Stimulated activated CD8-positive, alpha-beta memory T cell treated with anti-CD3 and anti-CD28 coated beads, Interleukin-7, amount 100 ng/mL, for 1 hour (primary cell): Measurements from ENCODE around the gene ZBTB21.
"Not testable (repeated sequence)": the region's sequence is repeated elsewhere in the genome, so short reads cannot be mapped to it uniquely, and the experiment has no call there.

Source experiments
- DNase-seq, 2 donors: peaks; one replicate each; pipeline ENCODE4 v3.0.0-alpha.2; 2020; ENCODE audit warnings: low read depth in 2 of 2

The ZBTB21 gene

GRCh38 chr21:41967708-41968107 is 42.5 kb downstream of the ZBTB21 start:
- DNase-seq = no peak

- DNase-seq = no peak
Measured at GRCh38 chr21:41966872-41967621, 43.1 kb downstream of the ZBTB21 start.

GRCh38 chr21:41966041-41966833 is 43.9 kb downstream of the ZBTB21 start:
- DNase-seq = no peak

- no peak for DNase-seq
Measured at GRCh38 chr21:41965461-41966013, 44.6 kb downstream of the ZBTB21 start.

GRCh38 chr21:41965045-41965444 is 45.1 kb downstream of the ZBTB21 start:
- DNase-seq = no peak

- no peak for DNase-seq
Measured at GRCh38 chr21:41964171-41964570, 46.0 kb downstream of the ZBTB21 start.

- no peak for DNase-seq
Measured at GRCh38 chr21:41962425-41962966, 47.7 kb downstream of the ZBTB21 start.

- no peak for DNase-seq
Measured at GRCh38 chr21:41961753-41962152, 48.4 kb downstream of the ZBTB21 start.

GRCh38 chr21:41961282-41961701 is 48.9 kb downstream of the ZBTB21 start:
- no peak for DNase-seq

GRCh38 chr21:41960386-41960785 is 49.8 kb downstream of the ZBTB21 start:
- DNase-seq = no peak

- DNase-seq = not testable (repeated sequence)
Measured at GRCh38 chr21:41959697-41960096, 50.5 kb downstream of the ZBTB21 start.

- no peak for DNase-seq
Measured at GRCh38 chr21:41958886-41959563, 51.1 kb downstream of the ZBTB21 start.

- no peak for DNase-seq
Measured at GRCh38 chr21:41957991-41958766, 52.0 kb downstream of the ZBTB21 start.

- DNase-seq = no peak
Measured at GRCh38 chr21:41956926-41957729, 53.0 kb downstream of the ZBTB21 start.

GRCh38 chr21:41955516-41955915 is 54.6 kb downstream of the ZBTB21 start:
- DNase-seq = no peak

- DNase-seq = no peak
Measured at GRCh38 chr21:41954654-41955499, 55.3 kb downstream of the ZBTB21 start.

- DNase-seq = no peak
Measured at GRCh38 chr21:41953831-41954653, 56.1 kb downstream of the ZBTB21 start, which contains the start of gene C2CD2. Gene C2CD2, minus strand, starts transcription at chr21:41954018. Its CDS starts 370 bp downstream, at chr21:41953648.

GRCh38 chr21:41953249-41953830 is 56.8 kb downstream of the ZBTB21 start:
- no peak for DNase-seq
